HEK293 (cell line): ENCODE data around the gene TLE6.

Experiments
- CTCF ChIA-PET: fragments of 350-600 bp; formaldehyde crosslinking; extraction: SDS; loops from one replicate; lab custom pipeline; 2021; ENCODE audit warnings: antibody characterized with exemption; lab: Yijun Ruan, JAX
- POLR2A ChIA-PET: fragments of 300-600 bp; formaldehyde crosslinking; extraction: SDS; loops from one replicate; lab custom pipeline; 2020; ENCODE audit warnings: antibody characterized with exemption, inconsistent platforms; lab: Yijun Ruan, JAX
- H3K27ac ChIP-seq: fragments of 200-500 bp; sonication (Bioruptor generic); 2 replicates; pipeline ENCODE4 v1.5.1; 2014; ENCODE audit warnings: low read depth, low read length, control low read depth, inconsistent platforms; ENCODE audit errors: extremely low read depth
- H3K36me3 ChIP-seq, 2 experiments: fragments of 200-500 bp in 1 of 2; sonication (Bioruptor generic) in 1 of 2; 1 replicate in 1 of 2; 2 replicates in 1 of 2; pipeline ENCODE4 v1.5.1; 2014 to 2017; ENCODE audit warnings: inconsistent platforms in 2 of 2, low read length in 2 of 2; ENCODE audit not compliant: control insufficient read depth in 2 of 2, insufficient read depth in 1 of 2
- H3K4me1 ChIP-seq: fragments of 200-500 bp; sonication (Bioruptor generic); 2 replicates; pipeline ENCODE4 v1.5.1; 2014; ENCODE audit warnings: mild to moderate bottlenecking, low read length, inconsistent platforms; ENCODE audit not compliant: control insufficient read depth, insufficient read depth
- H3K4me3 ChIP-seq: 2 replicates; pipeline ENCODE4 v1.5.1; 2011; ENCODE audit warnings: low read depth, mild to moderate bottlenecking, control low read depth, low read length, moderate library complexity
- H3K9me3 ChIP-seq: fragments of 200-500 bp; sonication (Bioruptor generic); 2 replicates; pipeline ENCODE4 v1.5.1; 2014; ENCODE audit warnings: low read depth, low read length, inconsistent platforms; ENCODE audit not compliant: control insufficient read depth, insufficient read depth
- MYNN ChIP-seq: fragments of 450-650 bp; formaldehyde crosslinking; IDR thresholded peaks from 2 replicates; pipeline ENCODE4 v1.5.1; 2016; ENCODE audit warnings: missing biosample characterization, missing genetic modification characterization, borderline replicate concordance
- PATZ1 ChIP-seq: fragments of 450-650 bp; formaldehyde crosslinking; IDR thresholded peaks from 2 replicates; pipeline ENCODE4 v1.5.1; 2016; ENCODE audit warnings: missing biosample characterization, missing genetic modification characterization
- PBX3 ChIP-seq: sonication (generic); formaldehyde crosslinking; IDR thresholded peaks from 2 replicates; pipeline ENCODE4 v1.8.1; 2022; ENCODE audit warnings: mild to moderate bottlenecking, moderate library complexity, missing genetic modification reagents
- SP2 ChIP-seq: fragments of 450-650 bp; formaldehyde crosslinking; IDR thresholded peaks from 2 replicates; pipeline ENCODE4 v1.5.1; 2016; ENCODE audit warnings: missing biosample characterization, missing genetic modification characterization
- ZBTB17 ChIP-seq: fragments of 450-650 bp; formaldehyde crosslinking; IDR thresholded peaks from 2 replicates; pipeline ENCODE4 v1.5.1; 2016; ENCODE audit warnings: missing biosample characterization, missing genetic modification characterization
- ZBTB20 ChIP-seq: fragments of 450-650 bp; formaldehyde crosslinking; IDR thresholded peaks from 2 replicates; pipeline ENCODE4 v1.5.1; 2016; ENCODE audit warnings: missing biosample characterization, missing genetic modification characterization
- ZBTB21 ChIP-seq: fragments of 450-650 bp; formaldehyde crosslinking; IDR thresholded peaks from 2 replicates; pipeline ENCODE4 v1.5.1; 2017; ENCODE audit warnings: missing biosample characterization, missing genetic modification characterization
- ZNF133 ChIP-seq: fragments of 450-650 bp; formaldehyde crosslinking; IDR thresholded peaks from 2 replicates; pipeline ENCODE4 v1.5.1; 2016; ENCODE audit warnings: missing biosample characterization, missing genetic modification characterization
- ZNF248 ChIP-seq: fragments of 450-650 bp; formaldehyde crosslinking; IDR thresholded peaks from 2 replicates; pipeline ENCODE4 v1.5.1; 2017; ENCODE audit warnings: missing biosample characterization, missing genetic modification characterization
- ZNF302 ChIP-seq: fragments of 450-650 bp; formaldehyde crosslinking; IDR thresholded peaks from 2 replicates; pipeline ENCODE4 v1.5.1; 2016; ENCODE audit warnings: missing biosample characterization, missing genetic modification characterization, low read depth
- ZNF354C ChIP-seq: fragments of 450-650 bp; formaldehyde crosslinking; IDR thresholded peaks from 2 replicates; pipeline ENCODE4 v1.5.1; 2016; ENCODE audit warnings: missing biosample characterization, missing genetic modification characterization, low read depth, borderline replicate concordance
- ZNF366 ChIP-seq: fragments of 450-650 bp; formaldehyde crosslinking; conservative IDR thresholded peaks from 2 replicates; pipeline ENCODE4 v1.5.1; 2016; ENCODE audit warnings: missing biosample characterization, missing genetic modification characterization
- ZNF391 ChIP-seq: fragments of 450-650 bp; formaldehyde crosslinking; IDR thresholded peaks from 2 replicates; pipeline ENCODE4 v1.5.1; 2016; ENCODE audit warnings: low read depth, missing biosample characterization, missing genetic modification characterization, borderline replicate concordance
- ZNF558 ChIP-seq: fragments of 450-650 bp; formaldehyde crosslinking; IDR thresholded peaks from 2 replicates; pipeline ENCODE4 v1.5.1; 2016; ENCODE audit warnings: missing biosample characterization, missing genetic modification characterization
- ZNF561 ChIP-seq: fragments of 450-650 bp; IDR thresholded peaks from 2 replicates; pipeline ENCODE4 v1.5.1; 2018; ENCODE audit warnings: missing biosample characterization, missing genetic modification characterization, borderline replicate concordance
- ZNF621 ChIP-seq: fragments of 450-650 bp; formaldehyde crosslinking; IDR thresholded peaks from 2 replicates; pipeline ENCODE4 v1.5.1; 2017; ENCODE audit warnings: missing biosample characterization, missing genetic modification characterization
- ZNF623 ChIP-seq: fragments of 450-650 bp; formaldehyde crosslinking; IDR thresholded peaks from 2 replicates; pipeline ENCODE4 v1.5.1; 2016; ENCODE audit warnings: missing biosample characterization, missing genetic modification characterization
- ZSCAN30 ChIP-seq: fragments of 450-650 bp; IDR thresholded peaks from 2 replicates; pipeline ENCODE4 v1.5.1; 2018; ENCODE audit warnings: missing biosample characterization, mild to moderate bottlenecking, missing genetic modification characterization, moderate library complexity
- ZXDB ChIP-seq: fragments of 450-650 bp; formaldehyde crosslinking; IDR thresholded peaks from 2 replicates; pipeline ENCODE4 v1.5.1; 2016; ENCODE audit warnings: missing biosample characterization, missing genetic modification characterization
- TF ChIP-seq, protein P1 (sequence below): fragments of 450-650 bp; formaldehyde crosslinking; IDR thresholded peaks from 2 replicates; pipeline ENCODE4 v1.5.1; 2016; ENCODE audit warnings: missing biosample characterization, missing genetic modification characterization
- TF ChIP-seq, protein P2 (sequence below): fragments of 450-650 bp; formaldehyde crosslinking; IDR thresholded peaks from 2 replicates; pipeline ENCODE4 v1.5.1; 2016; ENCODE audit warnings: missing biosample characterization, missing genetic modification characterization
- TF ChIP-seq, protein P3 (sequence below): fragments of 450-650 bp; formaldehyde crosslinking; conservative IDR thresholded peaks from 2 replicates; pipeline ENCODE4 v1.5.1; 2016; ENCODE audit warnings: low read depth, missing biosample characterization, missing genetic modification characterization

Gene TLE6

GRCh38 chr19:2960120-2960519 is 17.2 kb upstream of the TLE6 start (continued):
- TF ChIP-seq, protein P1, sequence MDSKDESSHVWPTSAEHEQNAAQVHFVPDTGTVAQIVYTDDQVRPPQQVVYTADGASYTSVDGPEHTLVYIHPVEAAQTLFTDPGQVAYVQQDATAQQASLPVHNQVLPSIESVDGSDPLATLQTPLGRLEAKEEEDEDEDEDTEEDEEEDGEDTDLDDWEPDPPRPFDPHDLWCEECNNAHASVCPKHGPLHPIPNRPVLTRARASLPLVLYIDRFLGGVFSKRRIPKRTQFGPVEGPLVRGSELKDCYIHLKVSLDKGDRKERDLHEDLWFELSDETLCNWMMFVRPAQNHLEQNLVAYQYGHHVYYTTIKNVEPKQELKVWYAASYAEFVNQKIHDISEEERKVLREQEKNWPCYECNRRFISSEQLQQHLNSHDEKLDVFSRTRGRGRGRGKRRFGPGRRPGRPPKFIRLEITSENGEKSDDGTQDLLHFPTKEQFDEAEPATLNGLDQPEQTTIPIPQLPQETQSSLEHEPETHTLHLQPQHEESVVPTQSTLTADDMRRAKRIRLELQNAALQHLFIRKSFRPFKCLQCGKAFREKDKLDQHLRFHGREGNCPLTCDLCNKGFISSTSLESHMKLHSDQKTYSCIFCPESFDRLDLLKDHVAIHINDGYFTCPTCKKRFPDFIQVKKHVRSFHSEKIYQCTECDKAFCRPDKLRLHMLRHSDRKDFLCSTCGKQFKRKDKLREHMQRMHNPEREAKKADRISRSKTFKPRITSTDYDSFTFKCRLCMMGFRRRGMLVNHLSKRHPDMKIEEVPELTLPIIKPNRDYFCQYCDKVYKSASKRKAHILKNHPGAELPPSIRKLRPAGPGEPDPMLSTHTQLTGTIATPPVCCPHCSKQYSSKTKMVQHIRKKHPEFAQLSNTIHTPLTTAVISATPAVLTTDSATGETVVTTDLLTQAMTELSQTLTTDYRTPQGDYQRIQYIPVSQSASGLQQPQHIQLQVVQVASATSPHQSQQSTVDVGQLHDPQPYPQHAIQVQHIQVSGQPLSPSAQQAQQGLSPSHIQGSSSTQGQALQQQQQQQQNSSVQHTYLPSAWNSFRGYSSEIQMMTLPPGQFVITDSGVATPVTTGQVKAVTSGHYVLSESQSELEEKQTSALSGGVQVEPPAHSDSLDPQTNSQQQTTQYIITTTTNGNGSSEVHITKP = no peak
- TF ChIP-seq, protein P2, sequence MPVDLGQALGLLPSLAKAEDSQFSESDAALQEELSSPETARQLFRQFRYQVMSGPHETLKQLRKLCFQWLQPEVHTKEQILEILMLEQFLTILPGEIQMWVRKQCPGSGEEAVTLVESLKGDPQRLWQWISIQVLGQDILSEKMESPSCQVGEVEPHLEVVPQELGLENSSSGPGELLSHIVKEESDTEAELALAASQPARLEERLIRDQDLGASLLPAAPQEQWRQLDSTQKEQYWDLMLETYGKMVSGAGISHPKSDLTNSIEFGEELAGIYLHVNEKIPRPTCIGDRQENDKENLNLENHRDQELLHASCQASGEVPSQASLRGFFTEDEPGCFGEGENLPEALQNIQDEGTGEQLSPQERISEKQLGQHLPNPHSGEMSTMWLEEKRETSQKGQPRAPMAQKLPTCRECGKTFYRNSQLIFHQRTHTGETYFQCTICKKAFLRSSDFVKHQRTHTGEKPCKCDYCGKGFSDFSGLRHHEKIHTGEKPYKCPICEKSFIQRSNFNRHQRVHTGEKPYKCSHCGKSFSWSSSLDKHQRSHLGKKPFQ = no peak
- TF ChIP-seq ZNF248 (tag by site-specific recombination) = no peak
- no peak for TF ChIP-seq ZNF561 (tag by site-specific recombination)
- TF ChIP-seq ZNF354C (tag by site-specific recombination) = no peak
- no peak for TF ChIP-seq ZNF302
- no peak for TF ChIP-seq ZNF391 (tag by site-specific recombination)
- no peak for TF ChIP-seq ZNF621 (tag by site-specific recombination)
- TF ChIP-seq ZNF133 (tag by site-specific recombination) = no peak
- TF ChIP-seq MYNN = no peak

DNA sequence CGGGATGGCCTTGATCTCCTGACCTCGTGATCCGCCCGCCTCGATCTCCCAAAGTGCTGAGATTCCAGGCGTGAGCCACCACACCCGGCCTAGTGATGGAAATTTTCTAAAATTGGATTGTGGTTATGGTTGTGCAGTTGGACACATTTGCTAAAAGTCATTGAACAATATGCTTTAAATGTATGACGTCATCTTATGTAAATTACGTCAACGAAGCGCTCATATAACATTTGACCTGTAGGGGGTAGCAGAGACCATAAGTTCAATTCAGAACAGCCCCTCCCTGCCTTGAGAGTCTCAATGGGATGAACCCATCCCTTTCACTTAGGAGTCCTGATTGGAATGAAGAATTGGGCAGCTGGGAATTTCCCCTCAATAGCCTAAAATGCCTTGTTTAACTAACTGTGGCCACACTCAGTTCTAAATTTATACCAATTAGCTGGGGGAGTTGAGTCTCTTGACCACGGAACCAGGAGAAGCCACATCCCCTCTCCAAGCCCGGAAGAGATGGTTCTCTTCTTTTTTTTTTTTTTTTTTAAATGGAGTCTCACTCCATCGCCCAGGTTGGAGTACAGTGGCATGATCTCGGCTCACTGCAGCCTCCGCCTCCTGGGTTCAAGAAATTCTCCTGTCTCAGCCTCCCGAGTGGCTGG is 15.2 kb upstream of the TLE6 start:
- no peak overlapping the region for H3K4me3 ChIP-seq
- no peak overlapping the region for H3K27ac ChIP-seq
- no peaks in the 10 kb centered on the region for H3K36me3 ChIP-seq
- ChIA-PET POLR2A (interaction anchor here (0.5 to 1.1 kb wide), 3 partner anchors 12 to 432 kb away, joined by 3 to 4 read pairs (median 4); no protein-coding TSS in a partner anchor), CTCF (interaction anchor here (0.6 to 2.5 kb wide), 25 partner anchors 10 to 467 kb away, joined by 3 to 19 read pairs (median 4); partner anchors contain the start of gene GNA15)
- H3K9me3 ChIP-seq = no peaks in the 10 kb centered on the region
- H3K4me1 ChIP-seq = no peaks in the 10 kb centered on the region
- TF ChIP-seq, protein P3, sequence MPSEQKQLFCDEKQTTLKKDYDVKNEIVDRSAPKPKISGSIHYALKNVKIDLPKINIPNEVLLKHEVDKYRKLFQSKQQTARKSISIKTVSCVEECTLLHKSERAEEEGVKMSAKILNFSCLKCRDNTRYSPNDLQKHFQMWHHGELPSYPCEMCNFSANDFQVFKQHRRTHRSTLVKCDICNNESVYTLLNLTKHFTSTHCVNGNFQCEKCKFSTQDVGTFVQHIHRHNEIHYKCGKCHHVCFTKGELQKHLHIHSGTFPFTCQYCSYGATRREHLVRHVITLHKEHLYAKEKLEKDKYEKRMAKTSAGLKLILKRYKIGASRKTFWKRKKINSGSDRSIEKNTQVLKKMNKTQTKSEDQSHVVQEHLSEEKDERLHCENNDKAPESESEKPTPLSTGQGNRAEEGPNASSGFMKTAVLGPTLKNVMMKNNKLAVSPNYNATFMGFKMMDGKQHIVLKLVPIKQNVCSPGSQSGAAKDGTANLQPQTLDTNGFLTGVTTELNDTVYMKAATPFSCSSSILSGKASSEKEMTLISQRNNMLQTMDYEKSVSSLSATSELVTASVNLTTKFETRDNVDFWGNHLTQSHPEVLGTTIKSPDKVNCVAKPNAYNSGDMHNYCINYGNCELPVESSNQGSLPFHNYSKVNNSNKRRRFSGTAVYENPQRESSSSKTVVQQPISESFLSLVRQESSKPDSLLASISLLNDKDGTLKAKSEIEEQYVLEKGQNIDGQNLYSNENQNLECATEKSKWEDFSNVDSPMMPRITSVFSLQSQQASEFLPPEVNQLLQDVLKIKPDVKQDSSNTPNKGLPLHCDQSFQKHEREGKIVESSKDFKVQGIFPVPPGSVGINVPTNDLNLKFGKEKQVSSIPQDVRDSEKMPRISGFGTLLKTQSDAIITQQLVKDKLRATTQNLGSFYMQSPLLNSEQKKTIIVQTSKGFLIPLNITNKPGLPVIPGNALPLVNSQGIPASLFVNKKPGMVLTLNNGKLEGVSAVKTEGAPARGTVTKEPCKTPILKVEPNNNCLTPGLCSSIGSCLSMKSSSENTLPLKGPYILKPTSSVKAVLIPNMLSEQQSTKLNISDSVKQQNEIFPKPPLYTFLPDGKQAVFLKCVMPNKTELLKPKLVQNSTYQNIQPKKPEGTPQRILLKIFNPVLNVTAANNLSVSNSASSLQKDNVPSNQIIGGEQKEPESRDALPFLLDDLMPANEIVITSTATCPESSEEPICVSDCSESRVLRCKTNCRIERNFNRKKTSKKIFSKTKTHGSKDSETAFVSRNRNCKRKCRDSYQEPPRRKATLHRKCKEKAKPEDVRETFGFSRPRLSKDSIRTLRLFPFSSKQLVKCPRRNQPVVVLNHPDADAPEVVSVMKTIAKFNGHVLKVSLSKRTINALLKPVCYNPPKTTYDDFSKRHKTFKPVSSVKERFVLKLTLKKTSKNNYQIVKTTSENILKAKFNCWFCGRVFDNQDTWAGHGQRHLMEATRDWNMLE (tag by site-specific recombination) = no peak
- TF ChIP-seq ZNF558 (tag by site-specific recombination) (0 out of 2 replicates have a peak, but pooled peaks have one; percentile 60), ZXDB (peak; percentile 58), ZNF623 (tag by site-specific recombination) (peak; percentile 24; the same call in 1 of the 2 replicates), PATZ1 (tag by site-specific recombination) (no peak), ZSCAN30 (tag by site-specific recombination) (peak; percentile 52; the same call in 1 of the 2 replicates), ZNF366 (tag by site-specific recombination) (no peak), ZBTB17 (tag by site-specific recombination) (0 out of 2 replicates have a peak, but pooled peaks have one; percentile 40), PBX3 (CRISPR knock-in tag) (no peak), ZBTB21 (tag by site-specific recombination) (peak; percentile 99), ZBTB20 (no peak), SP2 (tag by site-specific recombination) (no peak; the same call in 1 of the 2 replicates)
